GM21360 (cell line): ENCODE results near the gene SPRTN.
A peak's percentile ranks its signal among the peaks of the same experiment; 100 is the strongest.

ENCODE experiments used
- ATAC-seq: cut with Tn5 transposase; IDR thresholded peaks from one replicate; pipeline ENCODE4 v1.9.1; 2021; ENCODE audit warnings: mild to moderate bottlenecking, moderate library complexity; ENCODE audit not compliant: unreplicated experiment

Gene SPRTN

DNA sequence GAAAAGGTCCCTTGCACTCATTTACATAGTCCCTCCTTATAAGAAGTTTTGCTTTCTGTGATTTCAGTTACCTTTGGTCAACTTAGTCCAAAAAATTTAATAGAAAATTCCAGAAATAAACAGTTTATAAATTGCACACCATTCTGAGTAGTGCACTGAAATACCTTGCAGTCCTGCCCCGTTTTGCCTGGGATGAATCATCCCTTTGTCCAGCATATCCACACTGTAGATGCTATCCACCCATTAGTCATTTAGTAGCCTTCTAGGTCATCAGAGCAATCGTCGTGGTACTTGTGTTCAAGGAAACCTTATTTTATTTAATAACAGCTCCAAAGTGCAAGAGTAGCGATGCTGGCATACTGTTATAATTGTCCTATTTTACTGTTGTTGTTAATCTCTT is 38.0 kb downstream of the SPRTN start:
- no peak for ATAC-seq

DNA sequence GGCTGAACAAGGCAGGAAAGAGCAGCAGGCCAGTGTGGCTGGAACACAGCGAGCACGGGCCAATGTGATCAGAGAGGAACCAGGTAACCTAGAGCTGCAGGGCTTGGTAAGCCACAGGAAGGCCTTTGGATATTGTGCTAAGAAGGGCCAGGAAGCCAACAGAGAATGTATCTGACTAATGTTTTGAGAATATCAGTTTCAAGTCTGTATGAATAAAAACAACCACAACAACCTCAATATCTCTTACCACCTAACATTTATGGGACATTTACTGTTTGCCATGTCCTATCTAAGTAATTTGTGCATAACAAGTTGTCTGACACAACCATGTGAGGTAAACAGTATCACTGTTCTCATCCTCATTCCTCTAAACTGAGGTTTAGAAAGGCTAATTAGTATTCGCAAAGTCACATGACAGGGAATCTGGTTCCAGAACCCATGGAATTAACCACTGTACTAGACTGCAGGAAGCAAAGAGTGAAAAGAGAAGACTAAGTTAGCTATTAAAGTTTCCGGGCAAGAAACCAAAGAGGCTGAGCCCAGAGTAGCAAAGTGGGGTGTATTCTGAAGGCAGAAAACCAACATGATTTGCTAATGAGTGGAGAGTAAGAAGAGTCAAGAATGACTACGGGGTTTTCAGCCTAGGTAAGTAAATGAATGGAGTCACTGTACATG is 38.9 kb downstream of the SPRTN start:
- ATAC-seq, result peak; percentile 60

DNA sequence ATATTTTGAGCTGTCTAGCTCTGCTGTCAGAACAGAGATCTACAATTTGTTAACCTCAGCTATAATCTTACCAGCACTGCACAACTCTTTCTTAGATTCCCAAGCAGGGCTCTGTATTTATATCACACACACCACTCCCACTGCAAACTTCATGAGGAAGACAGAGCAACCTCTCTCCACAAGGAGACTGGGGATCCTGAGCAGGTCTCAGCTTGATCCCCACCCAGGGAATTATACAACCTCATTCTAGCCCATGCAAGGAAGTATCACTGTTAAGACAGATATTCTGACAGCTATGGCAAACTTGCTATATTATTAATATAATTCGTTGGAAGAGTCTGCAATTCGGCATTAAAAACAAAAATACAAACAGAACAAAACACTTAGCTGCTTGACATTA is 43.6 kb downstream of the SPRTN start:
- ATAC-seq, result no peak

DNA sequence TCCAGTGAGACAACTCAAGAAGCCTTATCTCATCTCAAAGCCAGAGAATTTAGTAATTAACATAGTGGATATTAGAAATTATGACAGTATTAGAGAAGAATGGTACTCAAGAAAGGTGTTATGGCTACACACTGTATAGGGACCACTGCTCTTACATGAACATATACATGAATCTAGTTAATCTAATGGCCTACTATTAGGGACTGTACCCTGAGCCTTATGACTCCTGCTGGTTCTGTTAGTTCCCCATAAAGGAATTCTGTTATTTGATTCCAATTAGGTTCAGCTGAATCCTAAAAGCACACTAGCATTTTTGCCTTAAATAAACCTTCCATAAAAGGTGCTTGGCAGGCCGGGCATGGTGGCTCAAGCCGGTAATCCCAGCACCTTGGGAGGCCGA is 44.3 kb downstream of the SPRTN start:
- no peak for ATAC-seq

DNA sequence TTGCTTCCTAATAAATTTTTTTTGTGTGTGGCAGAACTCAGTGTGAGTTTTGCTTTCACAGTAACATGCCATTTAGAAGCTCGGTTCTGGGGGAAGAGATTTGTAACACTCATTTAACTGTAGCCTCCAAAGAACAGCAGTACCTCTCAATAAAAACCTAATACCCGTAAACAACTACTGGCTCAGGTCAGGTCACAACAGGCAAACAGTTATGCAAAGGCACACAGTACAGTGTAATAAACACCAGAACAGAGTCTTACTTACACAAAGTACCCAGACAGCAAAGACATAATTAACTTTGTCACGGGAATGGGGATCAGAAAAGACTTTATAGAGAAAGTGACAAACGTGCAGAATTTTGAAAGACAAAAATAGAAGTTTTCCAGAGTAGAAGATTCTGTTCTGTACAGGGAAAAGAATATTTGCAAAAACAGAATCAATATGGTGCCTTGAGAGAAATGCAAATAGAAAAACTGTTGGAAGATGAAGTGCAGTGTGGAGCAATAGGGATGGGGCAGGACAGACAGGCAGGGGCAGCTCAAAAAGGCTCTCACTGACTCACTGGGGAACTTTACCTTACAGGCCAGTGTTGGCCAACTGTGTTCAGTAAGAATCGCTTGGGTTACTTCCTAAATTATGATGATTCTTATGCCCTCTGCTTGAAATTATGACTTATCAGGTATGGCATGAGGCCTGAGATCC is 45.2 kb downstream of the SPRTN start:
- no peak for ATAC-seq

DNA sequence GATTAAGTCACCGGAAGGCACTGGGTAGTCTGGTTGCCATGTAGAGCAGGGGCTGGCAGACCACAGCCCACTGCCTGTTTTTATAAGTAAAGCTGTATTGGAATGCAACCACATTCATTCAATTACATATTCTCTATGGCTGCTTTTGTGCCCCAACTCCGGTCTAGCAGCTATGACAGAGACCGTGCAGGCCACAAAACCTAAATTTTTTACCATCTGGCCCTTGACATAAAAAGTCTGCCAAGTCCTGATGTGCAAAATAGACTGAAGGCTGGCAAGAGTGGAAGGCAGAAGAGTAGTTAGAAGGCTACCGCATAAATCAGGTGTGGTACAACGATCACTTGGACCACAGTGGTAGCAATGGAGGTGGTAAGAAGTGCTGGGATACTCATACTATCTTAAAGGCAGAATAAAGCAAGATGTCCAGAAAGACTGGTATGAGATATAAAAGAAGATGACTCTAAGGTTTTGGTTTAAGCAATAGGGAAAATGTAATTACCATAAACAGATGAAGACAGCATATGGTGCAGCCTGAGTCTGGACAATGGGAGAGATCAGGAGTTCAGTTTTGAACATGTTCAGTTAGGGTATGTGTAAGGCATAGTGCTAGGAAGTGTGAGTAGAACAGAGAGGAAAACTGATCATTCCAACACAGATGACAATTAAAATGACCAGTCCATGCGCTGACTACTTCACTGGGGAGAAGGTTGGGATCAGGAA is 46.8 kb downstream of the SPRTN start:
- no peak for ATAC-seq

DNA sequence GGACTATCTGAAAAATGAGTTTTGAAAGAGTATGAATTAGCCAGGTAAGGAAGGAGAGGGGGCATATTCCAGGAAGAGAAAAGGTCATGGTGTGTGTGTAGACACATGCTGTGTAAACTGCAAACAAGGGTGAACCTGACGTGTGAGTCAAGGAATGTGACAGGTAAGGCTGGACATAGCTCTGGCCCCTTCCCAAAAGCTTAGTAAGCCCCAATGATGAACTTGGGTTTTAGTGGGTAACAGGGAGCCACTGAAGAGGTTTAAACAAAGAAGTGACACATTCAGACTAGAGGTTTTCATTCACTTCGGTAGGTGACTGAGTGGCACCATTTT is 47.3 kb downstream of the SPRTN start:
- no peak for ATAC-seq

DNA sequence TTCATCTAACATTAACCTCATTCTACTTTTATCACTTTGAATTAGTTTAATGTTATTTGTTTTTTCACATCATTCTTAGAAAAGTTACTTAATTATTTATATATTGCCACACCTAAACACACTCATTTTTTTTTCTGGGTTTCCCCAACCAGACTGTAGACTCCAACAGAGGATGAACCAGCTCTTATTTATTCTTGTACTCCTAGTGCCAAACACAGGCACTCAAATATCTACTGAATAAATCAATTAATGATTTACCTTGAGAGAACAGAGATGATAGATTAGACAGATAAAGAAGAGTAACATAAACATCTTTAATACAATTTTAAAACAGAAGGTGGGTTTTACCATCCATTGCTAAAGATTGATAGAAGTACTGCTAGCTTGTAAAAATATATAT is 48.4 kb downstream of the SPRTN start:
- no peak for ATAC-seq

DNA sequence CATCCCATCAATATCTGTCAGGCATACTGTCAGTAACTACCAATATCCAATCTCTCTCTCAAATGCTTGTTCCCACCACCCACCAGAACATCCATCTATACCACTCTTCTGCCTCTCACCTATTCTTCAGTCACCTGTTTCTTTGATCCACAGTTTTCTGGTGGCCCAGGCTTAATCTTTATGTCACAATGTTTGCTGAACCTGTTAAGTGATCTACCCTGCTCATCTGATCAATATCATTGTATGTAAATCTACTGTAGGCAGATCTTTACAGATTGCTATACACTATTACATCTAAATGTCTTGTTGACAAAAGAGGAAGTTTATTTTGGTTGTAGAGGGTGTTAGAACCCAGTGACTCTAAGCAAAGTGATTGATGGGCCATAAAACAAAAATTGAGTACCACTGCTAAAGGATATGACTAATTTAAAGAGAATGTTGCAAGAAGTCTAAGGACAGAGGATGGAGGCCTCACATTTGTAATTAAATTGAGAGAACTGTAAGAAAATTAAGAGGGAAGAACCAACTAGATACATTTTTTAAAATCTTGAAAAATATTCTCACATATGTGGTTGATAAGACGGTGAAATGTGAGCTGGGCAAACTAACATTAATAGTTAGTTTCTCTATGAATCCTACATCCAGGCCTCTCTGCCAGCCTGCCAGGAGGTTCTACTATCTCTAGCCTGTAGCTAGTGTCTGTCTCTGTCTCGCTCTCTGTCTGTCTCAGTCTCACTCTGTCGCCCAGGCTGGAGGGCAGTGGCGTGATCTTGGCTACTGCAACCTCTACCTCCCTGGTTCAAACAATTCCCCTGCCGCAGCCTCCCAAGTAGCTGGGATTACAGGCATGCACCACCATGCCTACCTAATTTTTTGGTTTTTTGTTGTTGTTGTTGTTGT is 49.9 kb downstream of the SPRTN start:
- no peak for ATAC-seq

DNA sequence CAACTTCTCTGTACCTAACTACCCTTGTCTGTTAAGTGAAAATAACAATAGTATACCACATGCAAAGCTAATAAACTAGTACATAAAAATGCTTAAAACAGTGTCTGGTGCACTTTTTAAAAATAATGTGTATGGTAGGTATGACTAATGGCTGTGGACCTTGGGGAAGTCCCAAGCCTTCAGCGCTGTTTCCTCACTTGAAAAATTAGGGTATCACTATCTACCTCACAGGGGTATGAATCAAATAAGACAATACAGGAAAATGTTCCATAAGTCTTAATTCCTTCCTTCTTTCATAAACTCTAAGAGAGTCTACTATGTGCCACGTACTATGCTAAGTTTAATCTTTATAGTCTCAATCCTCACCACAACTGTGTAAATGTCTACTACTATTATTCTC is 52.0 kb downstream of the SPRTN start:
- no peak for ATAC-seq

DNA sequence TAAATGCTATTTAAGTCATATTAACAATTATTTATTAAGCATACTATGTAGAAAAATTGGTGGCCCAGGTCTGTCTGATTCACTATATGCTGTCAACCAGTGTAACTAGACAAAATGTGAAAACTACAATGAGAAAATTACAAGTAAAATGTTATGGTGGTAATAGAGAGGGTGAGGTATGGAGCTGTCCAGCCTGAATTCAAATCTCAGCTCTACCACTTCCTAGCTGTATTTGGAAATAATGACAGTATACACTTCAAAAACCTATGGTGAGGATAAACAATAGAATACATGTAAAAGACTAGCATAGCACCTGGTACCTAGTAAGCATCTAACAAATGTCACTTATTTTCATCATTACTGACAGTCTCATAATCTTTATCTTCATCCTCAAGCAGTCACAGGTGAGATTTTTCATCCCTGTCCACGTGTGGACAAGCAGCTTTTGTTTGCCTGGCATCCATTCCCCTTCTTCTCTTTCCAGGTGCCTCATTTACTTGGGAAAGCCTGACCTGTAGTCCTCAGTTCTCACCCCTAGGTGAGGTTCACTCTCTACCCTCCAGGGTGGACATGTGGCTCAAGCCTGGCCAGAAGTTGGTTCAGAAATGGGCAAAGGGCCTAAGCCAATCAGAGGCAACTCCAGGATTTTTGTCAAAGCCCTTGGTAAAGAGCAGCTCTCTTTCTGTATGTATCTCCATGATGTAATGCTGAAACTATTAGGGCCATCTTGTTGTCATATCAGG is 54.5 kb downstream of the SPRTN start:
- ATAC-seq, result no peak

DNA sequence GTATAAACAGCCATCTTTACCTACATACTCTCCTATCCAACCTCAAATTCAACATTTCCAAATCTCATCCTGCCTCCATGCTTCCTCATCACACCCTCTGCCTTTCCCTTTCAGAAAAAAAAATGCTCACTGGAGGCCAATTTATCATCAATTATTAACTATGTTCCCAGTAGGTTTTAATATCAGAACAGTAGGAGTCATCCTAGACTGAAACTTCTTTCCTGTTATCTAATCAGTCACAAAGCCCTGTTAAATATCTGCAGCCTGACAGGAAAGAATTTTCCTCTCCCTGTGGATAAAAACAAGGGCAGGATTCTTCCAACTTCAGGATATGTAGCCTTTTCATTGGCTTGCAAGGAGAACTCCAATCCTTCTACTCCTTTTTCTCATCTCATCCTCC is 55.6 kb downstream of the SPRTN start:
- ATAC-seq, result no peak

DNA sequence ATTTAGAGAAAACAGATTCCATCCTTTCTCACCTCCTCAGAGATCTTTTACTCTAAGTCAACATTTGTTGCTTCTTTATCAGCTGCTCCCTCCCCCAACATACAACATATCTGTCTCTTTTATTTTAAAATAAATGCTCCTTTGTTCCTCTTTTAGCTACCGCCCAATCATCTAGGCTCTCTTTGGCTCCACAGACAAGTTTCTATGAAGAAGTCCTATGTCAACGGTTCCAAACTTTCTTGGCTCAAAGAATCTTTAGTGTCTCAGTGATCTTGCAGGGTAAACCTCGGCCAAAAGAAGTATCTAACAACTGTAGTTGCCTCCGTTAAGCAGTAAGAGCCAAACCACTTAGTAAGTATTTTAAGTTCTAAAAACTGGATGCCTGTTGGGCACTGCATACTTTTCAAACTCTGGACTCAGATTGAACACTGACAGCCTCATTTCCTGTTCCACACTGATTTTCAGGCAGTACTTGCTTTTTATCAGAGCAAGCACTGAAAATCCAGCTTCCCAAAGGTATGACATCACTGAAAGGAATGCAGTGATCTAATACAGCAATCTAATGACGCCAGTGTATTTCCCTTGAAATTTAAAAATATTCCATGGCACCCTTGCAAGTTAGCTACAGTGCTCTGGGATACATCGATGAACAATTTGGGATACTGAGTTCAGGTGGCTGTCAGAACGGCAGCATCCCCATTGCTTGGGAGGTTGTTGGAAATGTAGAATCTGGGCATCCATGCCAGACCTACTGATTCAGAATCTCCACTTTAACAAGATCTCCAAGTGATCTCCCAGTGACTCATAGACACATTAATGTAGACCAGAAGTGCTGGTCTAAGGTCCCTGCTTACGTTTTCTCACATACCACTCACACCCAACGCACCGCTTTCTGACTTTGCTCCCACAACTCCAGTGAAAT is 57.2 kb downstream of the SPRTN start:
- ATAC-seq, result no peak

DNA sequence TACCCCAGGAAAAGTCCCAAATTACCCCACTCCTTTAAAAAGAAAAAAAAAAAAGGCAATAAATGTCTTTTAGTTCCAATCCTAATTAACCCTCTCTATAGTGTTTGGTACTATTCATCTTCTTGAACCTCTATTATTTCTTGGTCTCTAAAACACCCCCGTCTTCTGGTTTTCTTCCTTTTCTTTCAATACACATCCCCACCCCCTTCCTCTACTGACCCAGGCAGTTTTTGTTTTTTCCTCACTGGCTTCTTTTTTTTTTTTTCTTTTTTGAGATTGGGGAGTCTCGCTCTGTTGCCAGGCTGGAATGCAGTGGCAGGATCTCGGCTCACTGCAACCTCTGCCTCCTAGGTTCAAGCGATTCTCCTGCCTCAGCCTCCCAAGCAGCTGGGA is 57.9 kb downstream of the SPRTN start:
- no peak for ATAC-seq

DNA sequence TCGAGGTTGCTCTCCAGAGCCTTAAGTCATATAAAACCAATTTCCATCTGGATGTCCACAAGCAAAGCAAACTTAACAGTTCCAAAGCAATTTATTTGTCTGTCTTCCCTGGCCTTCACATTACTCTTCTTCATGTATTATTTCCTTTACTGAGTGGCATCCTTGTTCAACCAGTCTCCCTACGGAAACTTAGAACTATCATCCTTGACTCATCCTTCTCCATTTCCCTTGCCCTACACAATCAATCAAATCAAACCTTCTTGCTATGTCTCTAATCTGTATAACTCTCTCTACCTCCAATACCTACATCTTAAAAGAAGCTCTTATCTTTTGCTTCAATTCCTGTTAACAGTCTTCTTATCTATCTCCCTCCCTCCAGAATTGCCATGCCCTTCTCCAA is 58.5 kb downstream of the SPRTN start:
- no peak for ATAC-seq

DNA sequence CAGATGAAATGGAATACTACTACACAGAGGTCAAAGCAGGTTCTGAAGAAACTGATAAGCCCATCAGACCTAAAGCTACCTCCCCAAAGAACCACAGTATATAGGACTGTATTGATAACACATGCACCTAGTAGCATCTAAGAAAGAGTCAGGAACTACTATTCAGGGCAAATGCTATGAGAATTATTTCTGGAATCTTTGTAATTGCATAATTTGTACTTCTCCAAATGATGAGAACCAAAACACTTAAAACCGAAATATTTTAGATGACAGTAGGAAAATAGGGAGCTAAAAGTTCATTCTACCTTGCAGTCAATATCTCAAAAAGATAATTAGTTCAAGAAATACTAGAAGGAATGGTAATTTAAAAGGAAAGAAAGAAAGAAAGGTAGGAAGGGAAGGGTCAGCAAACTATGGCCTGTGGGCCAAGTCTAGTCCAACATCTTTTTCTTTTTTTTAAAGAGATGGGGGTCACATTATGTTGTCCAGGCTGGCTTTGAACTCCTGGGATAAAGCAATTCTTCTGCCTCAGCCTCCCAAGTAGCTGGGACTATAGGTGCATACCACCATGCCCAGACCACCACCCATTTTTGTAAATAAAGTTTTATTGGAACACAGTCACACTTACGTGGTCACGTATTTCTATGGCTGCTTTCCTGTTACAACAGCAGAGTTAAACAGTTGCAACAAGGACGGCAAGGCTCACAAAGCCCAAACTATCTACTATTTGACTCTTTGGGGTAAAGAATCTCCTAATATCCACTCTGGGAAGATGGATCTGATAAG is 60.0 kb downstream of the SPRTN start:
- no peak for ATAC-seq

DNA sequence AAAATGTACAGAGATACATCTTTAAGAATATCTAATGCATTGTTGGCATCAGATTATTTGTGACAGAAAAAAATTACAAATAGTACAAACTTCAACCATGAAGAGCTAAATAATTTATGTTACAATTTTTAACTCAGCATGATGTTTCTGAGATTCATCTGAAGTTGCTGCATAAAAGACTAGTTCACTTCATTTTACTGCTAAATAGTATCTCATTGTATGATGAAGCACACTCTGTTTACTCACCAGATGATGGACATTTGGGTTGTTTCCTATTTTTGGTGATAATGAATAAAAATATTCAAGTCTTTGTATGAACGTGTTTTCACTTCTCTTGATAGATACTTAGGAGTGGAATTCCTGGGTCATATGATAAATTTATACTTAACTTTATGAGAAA is 63.4 kb downstream of the SPRTN start:
- ATAC-seq, result no peak

DNA sequence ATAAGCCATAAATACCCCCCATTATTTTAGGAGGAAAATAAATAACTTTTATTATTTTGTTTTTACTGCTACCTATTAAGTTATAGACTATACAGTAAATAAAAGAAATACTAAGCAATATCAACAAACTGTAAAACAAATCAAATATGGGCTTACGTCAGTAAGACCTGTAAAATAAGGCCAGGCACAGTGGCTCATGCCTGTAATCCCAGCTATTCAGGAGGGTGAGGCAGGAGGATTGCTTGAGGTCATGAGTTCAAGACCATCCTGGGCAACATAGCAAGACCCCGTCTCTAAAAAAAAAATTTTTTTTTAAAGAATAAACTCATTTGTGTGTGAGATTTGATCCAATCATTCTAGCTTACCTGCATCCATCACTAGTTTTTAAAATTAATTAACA is 66.2 kb downstream of the SPRTN start:
- no peak for ATAC-seq
